OCI-LY1 (cell line): ENCODE measurements around the gene KANSL3.

ENCODE experiments used
- H2AFZ ChIP-seq: fragments of 200-600 bp; sonication (generic), shearing (Covaris generic); 2 replicates; pipeline ENCODE4 v1.6.0; 2014; ENCODE audit warnings: antibody characterized with exemption, mild to moderate bottlenecking, low read length
- H3F3A ChIP-seq: fragments of 200-600 bp; sonication (generic), shearing (Covaris generic); 2 replicates; pipeline ENCODE4 v1.6.0; 2014; ENCODE audit warnings: mild to moderate bottlenecking, antibody characterized with exemption, low read length, moderate library complexity; ENCODE audit not compliant: insufficient read depth
- H3K27ac ChIP-seq: fragments of 200-600 bp; sonication (generic); 2 replicates; pipeline ENCODE4 v1.5.1; 2014; ENCODE audit warnings: low read length, mixed run types, mild to moderate bottlenecking, low read depth; ENCODE audit not compliant: poor library complexity, severe bottlenecking
- H3K27me3 ChIP-seq: fragments of 200-600 bp; sonication (generic); 2 replicates; pipeline ENCODE4 v1.6.0; 2014; ENCODE audit warnings: antibody characterized with exemption, mild to moderate bottlenecking, low read length, moderate library complexity; ENCODE audit not compliant: insufficient read depth
- H3K36me3 ChIP-seq: fragments of 200-600 bp; sonication (generic); 2 replicates; pipeline ENCODE4 v1.6.1; 2014; ENCODE audit warnings: mild to moderate bottlenecking, antibody characterized with exemption, low read length, moderate library complexity, mixed read lengths; ENCODE audit not compliant: insufficient read depth
- H3K4me1 ChIP-seq: fragments of 200-600 bp; sonication (generic); 2 replicates; pipeline ENCODE4 v1.5.1; 2014; ENCODE audit warnings: mild to moderate bottlenecking, low read length, moderate library complexity; ENCODE audit not compliant: insufficient read depth, severe bottlenecking
- H3K4me2 ChIP-seq: fragments of 200-600 bp; sonication (generic), shearing (Covaris generic); 2 replicates; pipeline ENCODE4 v1.6.1; 2014; ENCODE audit warnings: low read length
- H3K4me3 ChIP-seq: fragments of 200-600 bp; sonication (generic); 2 replicates; pipeline ENCODE4 v1.5.1; 2014; ENCODE audit warnings: low read length, low read depth, mild to moderate bottlenecking, mixed read lengths; ENCODE audit not compliant: poor library complexity, severe bottlenecking
- H3K79me2 ChIP-seq: fragments of 200-600 bp; shearing (Covaris generic); 2 replicates; pipeline ENCODE4 v1.6.1; 2016; ENCODE audit warnings: mixed run types, low read length, mixed read lengths; ENCODE audit not compliant: insufficient read depth
- H3K9ac ChIP-seq: fragments of 200-600 bp; sonication (generic), shearing (Covaris generic); 2 replicates; pipeline ENCODE4 v1.6.1; 2014; ENCODE audit warnings: mild to moderate bottlenecking, low read length, mixed read lengths
- H3K9me2 ChIP-seq: fragments of 200-600 bp; sonication (generic), shearing (Covaris generic); 2 replicates; pipeline ENCODE4 v1.6.1; 2014; ENCODE audit warnings: low read depth, mild to moderate bottlenecking, low read length, mixed read lengths
- H3K9me3 ChIP-seq: fragments of 200-600 bp; shearing (Covaris generic); 2 replicates; pipeline ENCODE4 v1.6.1; 2014; ENCODE audit warnings: low read length, mixed read lengths
- H4K20me1 ChIP-seq: fragments of 200-600 bp; sonication (generic), shearing (Covaris generic); 2 replicates; pipeline ENCODE4 v1.6.0; 2016; ENCODE audit warnings: mild to moderate bottlenecking, low read length; ENCODE audit not compliant: insufficient read depth
- CTCF ChIP-seq: fragments of 200-600 bp; sonication (generic), shearing (Covaris generic); IDR thresholded peaks from 2 replicates; pipeline ENCODE4 v1.5.1; 2017; ENCODE audit warnings: mild to moderate bottlenecking, antibody characterized with exemption, low read length, moderate library complexity, mixed read lengths
- EZH2 ChIP-seq: fragments of 200-600 bp; sonication (generic), shearing (Covaris generic); IDR thresholded peaks from 2 replicates; pipeline ENCODE4 v1.8.0; 2017; ENCODE audit warnings: borderline replicate concordance, mixed run types, mild to moderate bottlenecking, antibody characterized with exemption, low read length, moderate library complexity, mixed read lengths

Gene KANSL3

DNA sequence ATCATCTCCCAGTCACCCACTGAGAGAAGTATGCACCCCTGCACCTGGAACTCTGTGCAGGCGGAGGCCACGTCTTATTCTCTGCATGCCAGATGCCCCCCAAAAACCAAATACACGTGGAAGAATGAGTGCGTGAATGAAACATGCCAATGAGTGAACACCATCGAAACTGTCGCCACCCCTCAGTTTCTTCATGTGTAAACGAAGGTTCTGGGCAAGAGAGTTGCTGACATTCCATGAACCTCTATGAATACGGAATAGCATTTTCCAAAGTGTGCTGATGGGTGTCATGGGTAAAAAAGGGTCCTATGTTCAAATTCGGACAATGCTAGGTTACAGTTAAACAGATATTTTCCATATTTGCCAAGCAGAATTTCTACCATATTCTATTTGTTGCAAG lies 24.2 kb upstream of the KANSL3 start:
- no peaks in the 10 kb centered on the region for H3F3A ChIP-seq
- H3K36me3 ChIP-seq: no peaks in the 10 kb centered on the region
- no peak overlapping the region for H3K27ac ChIP-seq
- H3K9me3 ChIP-seq: no peaks in the 10 kb centered on the region
- no peaks in the 10 kb centered on the region for H3K27me3 ChIP-seq
- no peak overlapping the region for H3K4me3 ChIP-seq
- TF ChIP-seq CTCF (no peak), EZH2 (no peak)
- H3K9ac ChIP-seq: no peak overlapping the region
- H2AFZ ChIP-seq: no peak overlapping the region
- H3K79me2 ChIP-seq: no peaks in the 10 kb centered on the region
- no peaks in the 10 kb centered on the region for H3K4me1 ChIP-seq
- no peaks in the 10 kb centered on the region for H3K9me2 ChIP-seq
- no peak overlapping the region for H3K4me2 ChIP-seq
- H4K20me1 ChIP-seq: no peaks in the 10 kb centered on the region

- Histone ChIP-seq H2AFZ (no peak overlapping the region), H3K36me3 (no peaks in the 10 kb centered on the region), H3K27ac (no peak overlapping the region), H3K27me3 (no peaks in the 10 kb centered on the region), H3K79me2 (no peaks in the 10 kb centered on the region), H3K9me2 (no peaks in the 10 kb centered on the region), H3K9ac (no peak overlapping the region), H4K20me1 (no peaks in the 10 kb centered on the region), H3F3A (no peaks in the 10 kb centered on the region), H3K4me1 (no peaks in the 10 kb centered on the region), H3K9me3 (no peaks in the 10 kb centered on the region), H3K4me2 (no peak overlapping the region), H3K4me3 (no peak overlapping the region)
- TF ChIP-seq EZH2: no peak
- TF ChIP-seq CTCF: no peak
Measured at GRCh38 chr2:96661324-96661723, 23.2 kb upstream of the KANSL3 start.

- no peak overlapping the region for H2AFZ ChIP-seq
- no peaks in the 10 kb centered on the region for H3K27me3 ChIP-seq
- H3K9me3 ChIP-seq: no peaks in the 10 kb centered on the region
- no peaks in the 10 kb centered on the region for H3K4me1 ChIP-seq
- H3K27ac ChIP-seq: no peak overlapping the region
- H3K36me3 ChIP-seq: no peaks in the 10 kb centered on the region
- no peaks in the 10 kb centered on the region for H3K9me2 ChIP-seq
- H3K4me2 ChIP-seq: no peak overlapping the region
- H3K4me3 ChIP-seq: no peak overlapping the region
- no peaks in the 10 kb centered on the region for H3F3A ChIP-seq
- TF ChIP-seq EZH2: no peak
- TF ChIP-seq CTCF: no peak
- no peaks in the 10 kb centered on the region for H3K79me2 ChIP-seq
- no peak overlapping the region for H3K9ac ChIP-seq
- no peaks in the 10 kb centered on the region for H4K20me1 ChIP-seq
Measured at GRCh38 chr2:96656540-96656939, 18.4 kb upstream of the KANSL3 start.
